K562 (cell line): ENCODE measurements around the gene USP15. TPM values are rescaled to one million over a fixed set of nuclear protein-coding genes. Genes with fewer than 3 reads are reported as not detected.

Experiments
- BRD9 ChIP-seq: fragments of 450-650 bp; IDR thresholded peaks from 2 replicates; pipeline ENCODE4 v1.6.1; 2018; ENCODE audit warnings: low read depth; ENCODE audit not compliant: partially characterized antibody
- CTBP1 ChIP-seq: fragments of 450-650 bp; IDR thresholded peaks from 2 replicates; pipeline ENCODE4 v1.6.1; 2016; ENCODE audit warnings: borderline replicate concordance
- CXXC5 ChIP-seq: fragments of 250-450 bp; sonication (Bioruptor Pico); IDR thresholded peaks from 2 replicates; pipeline ENCODE4 v1.8.0; 2022; ENCODE audit warnings: inconsistent platforms, mild to moderate bottlenecking, moderate library complexity
- HDAC2 ChIP-seq: fragments of 450-650 bp; IDR thresholded peaks from 2 replicates; pipeline ENCODE4 v1.6.1; 2016; ENCODE audit warnings: mild to moderate bottlenecking
- JUNB ChIP-seq: fragments of 450-650 bp; formaldehyde crosslinking; conservative IDR thresholded peaks from 2 replicates; pipeline ENCODE4 v1.4.0; 2020; ENCODE audit warnings: mild to moderate bottlenecking
- KHSRP ChIP-seq: fragments of 450-650 bp; IDR thresholded peaks from 2 replicates; pipeline ENCODE4 v1.6.1; 2017
- KLF16 ChIP-seq: IDR thresholded peaks from 2 replicates; pipeline ENCODE4 v1.6.1; 2016; ENCODE audit warnings: antibody characterized with exemption
- NUFIP1 ChIP-seq: fragments of 450-650 bp; IDR thresholded peaks from 2 replicates; pipeline ENCODE4 v1.6.1; 2018; ENCODE audit not compliant: partially characterized antibody
- PML ChIP-seq: IDR thresholded peaks from 2 replicates; pipeline ENCODE4 v1.6.1; 2012; ENCODE audit warnings: low read length, inconsistent platforms
- SIRT6 ChIP-seq: IDR thresholded peaks from one replicate; pipeline ENCODE4 v1.6.1; 2012; ENCODE audit warnings: low read depth, mild to moderate bottlenecking, control low read depth, inconsistent platforms, low read length, moderate library complexity
- TRIM24 ChIP-seq, 2 experiments: fragments of 450-650 bp; IDR thresholded peaks; 2 replicates each; pipeline ENCODE4 v1.6.1; 2016
- ZNF121 ChIP-seq: sonication (generic); formaldehyde crosslinking; conservative IDR thresholded peaks from 2 replicates; pipeline ENCODE4 v1.8.0; 2022; ENCODE audit warnings: missing genetic modification reagents
- ZNF212 ChIP-seq: fragments of 450-650 bp; formaldehyde crosslinking; IDR thresholded peaks from 2 replicates; pipeline ENCODE4 v1.4.0; 2020; ENCODE audit warnings: mild to moderate bottlenecking
- ZNF232 ChIP-seq: sonication (generic); formaldehyde crosslinking; IDR thresholded peaks from 2 replicates; pipeline ENCODE4 v1.8.0; 2022; ENCODE audit warnings: mild to moderate bottlenecking, missing genetic modification reagents
- ZNF778 ChIP-seq: fragments of 450-650 bp; formaldehyde crosslinking; IDR thresholded peaks from 2 replicates; pipeline ENCODE4 v1.4.0; 2020; ENCODE audit warnings: mild to moderate bottlenecking, moderate library complexity
- polyA plus RNA-seq, 8 experiments: library from polyadenylated mRNA; depleted of rRNA in 4 of 8; stranded (reverse) in 5 of 8; unstranded in 3 of 8; fragments of >200 nt; fragmentation: Nextera tagmentation in 2 of 8; fragmentation: Illumina TruSeq in 1 of 8; extraction: Ambion mirVana in 2 of 8; extraction: Trizol in 1 of 8; gene quantifications; 2 replicates each; pipeline versions ENCODE4 v1.2.1 to v1.2.3, GENCODE V29; 2011 to 2014; ENCODE audit warnings: inconsistent platforms in 1 of 8, missing spikeins in 1 of 8
- total RNA-seq, 7 experiments: library from RNA; depleted of rRNA in 6 of 7; stranded (reverse); fragments of >200 nt in 6 of 7; fragmentation: Illumina TruSeq in 2 of 7; extraction: Trizol in 2 of 7; gene quantifications; 2 replicates each; pipeline versions ENCODE4 v1.2.1 to v1.2.3, GENCODE V29; 2011 to 2021; ENCODE audit warnings: low replicate concordance in 1 of 7
- TF ChIP-seq, protein P1 (sequence below): fragments of 450-650 bp; IDR thresholded peaks from 2 replicates; pipeline ENCODE4 v1.6.1; 2016; ENCODE audit warnings: low read depth, mild to moderate bottlenecking, moderate library complexity
- TF ChIP-seq, protein P2 (sequence below): sonication (generic); formaldehyde crosslinking; IDR thresholded peaks from 2 replicates; pipeline ENCODE4 v1.8.1; 2023; ENCODE audit warnings: mild to moderate bottlenecking, missing genetic modification reagents
- TF ChIP-seq, protein P3 (sequence below): sonication (generic); formaldehyde crosslinking; IDR thresholded peaks from 2 replicates; pipeline ENCODE4 v1.8.0; 2022; ENCODE audit warnings: mild to moderate bottlenecking, missing genetic modification reagents
- TF ChIP-seq, protein P4 (sequence below): IDR thresholded peaks from 2 replicates; pipeline ENCODE4 v1.6.1; 2014; ENCODE audit warnings: antibody characterized with exemption
- TF ChIP-seq, protein P5 (sequence below): fragments of 450-650 bp; IDR thresholded peaks from 2 replicates; pipeline ENCODE4 v1.6.1; 2016; ENCODE audit warnings: missing biosample characterization, missing genetic modification characterization
- TF ChIP-seq, protein P6 (sequence below): fragments of 450-650 bp; IDR thresholded peaks from 2 replicates; pipeline ENCODE4 v1.7.1; 2018; ENCODE audit warnings: mild to moderate bottlenecking, low read depth; ENCODE audit not compliant: partially characterized antibody

The USP15 gene
- total and polyA plus RNA-seq, 9 of the 15 experiments (the other 6 are each of a cell fraction or from before 2014, with no cell fraction given), result 140 to 272 (median 182) TPM

DNA sequence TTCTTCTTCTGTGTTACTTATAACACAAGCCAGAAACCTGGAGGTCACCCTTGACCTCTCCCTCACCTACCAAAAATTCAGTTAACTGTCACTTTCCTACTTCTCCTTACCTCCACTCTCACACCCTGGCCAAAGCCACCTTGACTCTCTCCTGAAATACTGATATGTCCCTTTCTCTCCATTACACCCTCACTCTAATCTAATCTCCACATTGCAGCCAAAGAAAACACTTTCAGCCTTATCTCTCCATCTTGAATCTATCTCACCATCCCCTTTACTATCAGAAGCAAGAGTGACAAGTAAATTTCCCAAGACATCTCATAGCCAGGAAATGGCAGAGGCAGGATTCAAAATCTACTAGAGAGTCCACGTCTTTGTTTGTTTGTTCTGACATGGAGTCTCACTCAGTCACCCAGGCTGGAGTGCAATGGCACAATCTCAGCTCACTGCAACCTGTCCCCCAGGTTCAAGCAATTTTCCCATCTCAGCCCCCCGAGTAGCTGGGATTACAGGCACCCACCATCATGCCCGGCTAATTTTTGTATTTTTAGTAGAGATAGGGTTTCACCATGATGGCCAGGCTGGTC, 28.0 kb upstream of the USP15 start (continued):
- TF ChIP-seq BRD9 (peak; percentile 71), PML (peak; percentile 53; the same call in 1 of the 2 replicates), ZNF778 (CRISPR knock-in tag) (no peak), CXXC5 (CRISPR knock-in tag) (no peak), KLF16 (peak; percentile 72; the same call in 1 of the 2 replicates), JUNB (no peak), TRIM24 (IDR thresholded peaks at IDR 0.05) (peak; percentile 88 to 90), NUFIP1 (no peak), ZNF212 (CRISPR knock-in tag) (no peak), HDAC2 (peak; percentile 70; the same call in 1 of the 2 replicates), CTBP1 (peak; percentile 72), KHSRP (0 out of 2 replicates have a peak, but pooled peaks have one; percentile 47), SIRT6 (no peak), ZNF232 (CRISPR knock-in tag) (no peak), ZNF121 (CRISPR knock-in tag) (no peak)
- TF ChIP-seq, protein P1, sequence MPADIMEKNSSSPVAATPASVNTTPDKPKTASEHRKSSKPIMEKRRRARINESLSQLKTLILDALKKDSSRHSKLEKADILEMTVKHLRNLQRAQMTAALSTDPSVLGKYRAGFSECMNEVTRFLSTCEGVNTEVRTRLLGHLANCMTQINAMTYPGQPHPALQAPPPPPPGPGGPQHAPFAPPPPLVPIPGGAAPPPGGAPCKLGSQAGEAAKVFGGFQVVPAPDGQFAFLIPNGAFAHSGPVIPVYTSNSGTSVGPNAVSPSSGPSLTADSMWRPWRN, result 0 out of 2 replicates have a peak, but pooled peaks have one; percentile 36
- TF ChIP-seq, protein P2, sequence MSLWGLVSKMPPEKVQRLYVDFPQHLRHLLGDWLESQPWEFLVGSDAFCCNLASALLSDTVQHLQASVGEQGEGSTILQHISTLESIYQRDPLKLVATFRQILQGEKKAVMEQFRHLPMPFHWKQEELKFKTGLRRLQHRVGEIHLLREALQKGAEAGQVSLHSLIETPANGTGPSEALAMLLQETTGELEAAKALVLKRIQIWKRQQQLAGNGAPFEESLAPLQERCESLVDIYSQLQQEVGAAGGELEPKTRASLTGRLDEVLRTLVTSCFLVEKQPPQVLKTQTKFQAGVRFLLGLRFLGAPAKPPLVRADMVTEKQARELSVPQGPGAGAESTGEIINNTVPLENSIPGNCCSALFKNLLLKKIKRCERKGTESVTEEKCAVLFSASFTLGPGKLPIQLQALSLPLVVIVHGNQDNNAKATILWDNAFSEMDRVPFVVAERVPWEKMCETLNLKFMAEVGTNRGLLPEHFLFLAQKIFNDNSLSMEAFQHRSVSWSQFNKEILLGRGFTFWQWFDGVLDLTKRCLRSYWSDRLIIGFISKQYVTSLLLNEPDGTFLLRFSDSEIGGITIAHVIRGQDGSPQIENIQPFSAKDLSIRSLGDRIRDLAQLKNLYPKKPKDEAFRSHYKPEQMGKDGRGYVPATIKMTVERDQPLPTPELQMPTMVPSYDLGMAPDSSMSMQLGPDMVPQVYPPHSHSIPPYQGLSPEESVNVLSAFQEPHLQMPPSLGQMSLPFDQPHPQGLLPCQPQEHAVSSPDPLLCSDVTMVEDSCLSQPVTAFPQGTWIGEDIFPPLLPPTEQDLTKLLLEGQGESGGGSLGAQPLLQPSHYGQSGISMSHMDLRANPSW, result no peak
- TF ChIP-seq, protein P3, sequence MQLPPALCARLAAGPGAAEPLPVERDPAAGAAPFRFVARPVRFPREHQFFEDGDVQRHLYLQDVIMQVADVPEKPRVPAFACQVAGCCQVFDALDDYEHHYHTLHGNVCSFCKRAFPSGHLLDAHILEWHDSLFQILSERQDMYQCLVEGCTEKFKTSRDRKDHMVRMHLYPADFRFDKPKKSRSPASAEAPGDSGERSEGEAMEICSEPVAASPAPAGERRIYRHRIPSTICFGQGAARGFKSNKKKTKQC (CRISPR knock-in tag), result no peak
- TF ChIP-seq, protein P4, sequence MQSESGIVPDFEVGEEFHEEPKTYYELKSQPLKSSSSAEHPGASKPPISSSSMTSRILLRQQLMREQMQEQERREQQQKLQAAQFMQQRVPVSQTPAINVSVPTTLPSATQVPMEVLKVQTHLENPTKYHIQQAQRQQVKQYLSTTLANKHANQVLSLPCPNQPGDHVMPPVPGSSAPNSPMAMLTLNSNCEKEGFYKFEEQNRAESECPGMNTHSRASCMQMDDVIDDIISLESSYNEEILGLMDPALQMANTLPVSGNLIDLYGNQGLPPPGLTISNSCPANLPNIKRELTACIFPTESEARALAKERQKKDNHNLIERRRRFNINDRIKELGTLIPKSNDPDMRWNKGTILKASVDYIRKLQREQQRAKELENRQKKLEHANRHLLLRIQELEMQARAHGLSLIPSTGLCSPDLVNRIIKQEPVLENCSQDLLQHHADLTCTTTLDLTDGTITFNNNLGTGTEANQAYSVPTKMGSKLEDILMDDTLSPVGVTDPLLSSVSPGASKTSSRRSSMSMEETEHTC, result no peak
- TF ChIP-seq, protein P5, sequence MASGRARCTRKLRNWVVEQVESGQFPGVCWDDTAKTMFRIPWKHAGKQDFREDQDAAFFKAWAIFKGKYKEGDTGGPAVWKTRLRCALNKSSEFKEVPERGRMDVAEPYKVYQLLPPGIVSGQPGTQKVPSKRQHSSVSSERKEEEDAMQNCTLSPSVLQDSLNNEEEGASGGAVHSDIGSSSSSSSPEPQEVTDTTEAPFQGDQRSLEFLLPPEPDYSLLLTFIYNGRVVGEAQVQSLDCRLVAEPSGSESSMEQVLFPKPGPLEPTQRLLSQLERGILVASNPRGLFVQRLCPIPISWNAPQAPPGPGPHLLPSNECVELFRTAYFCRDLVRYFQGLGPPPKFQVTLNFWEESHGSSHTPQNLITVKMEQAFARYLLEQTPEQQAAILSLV, result no peak
- TF ChIP-seq, protein P6, sequence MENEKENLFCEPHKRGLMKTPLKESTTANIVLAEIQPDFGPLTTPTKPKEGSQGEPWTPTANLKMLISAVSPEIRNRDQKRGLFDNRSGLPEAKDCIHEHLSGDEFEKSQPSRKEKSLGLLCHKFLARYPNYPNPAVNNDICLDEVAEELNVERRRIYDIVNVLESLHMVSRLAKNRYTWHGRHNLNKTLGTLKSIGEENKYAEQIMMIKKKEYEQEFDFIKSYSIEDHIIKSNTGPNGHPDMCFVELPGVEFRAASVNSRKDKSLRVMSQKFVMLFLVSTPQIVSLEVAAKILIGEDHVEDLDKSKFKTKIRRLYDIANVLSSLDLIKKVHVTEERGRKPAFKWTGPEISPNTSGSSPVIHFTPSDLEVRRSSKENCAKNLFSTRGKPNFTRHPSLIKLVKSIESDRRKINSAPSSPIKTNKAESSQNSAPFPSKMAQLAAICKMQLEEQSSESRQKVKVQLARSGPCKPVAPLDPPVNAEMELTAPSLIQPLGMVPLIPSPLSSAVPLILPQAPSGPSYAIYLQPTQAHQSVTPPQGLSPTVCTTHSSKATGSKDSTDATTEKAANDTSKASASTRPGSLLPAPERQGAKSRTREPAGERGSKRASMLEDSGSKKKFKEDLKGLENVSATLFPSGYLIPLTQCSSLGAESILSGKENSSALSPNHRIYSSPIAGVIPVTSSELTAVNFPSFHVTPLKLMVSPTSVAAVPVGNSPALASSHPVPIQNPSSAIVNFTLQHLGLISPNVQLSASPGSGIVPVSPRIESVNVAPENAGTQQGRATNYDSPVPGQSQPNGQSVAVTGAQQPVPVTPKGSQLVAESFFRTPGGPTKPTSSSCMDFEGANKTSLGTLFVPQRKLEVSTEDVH, result peak; percentile 37
